ENCODE results near the gene KIF6. TPM values are rescaled to one million over a fixed set of nuclear protein-coding genes. Genes with fewer than 3 reads are reported as not detected.

Gene KIF6
- total RNA-seq, 1 experiment from 2014 or later: not detected

GRCh38 chr6:39366931-39367618 is 358.1 kb downstream of the KIF6 start:
- Histone ChIP-seq H3K9me3 (ENCODE audit: control insufficient read depth, insufficient read depth, low read depth, low read length) (no peaks in the 10 kb centered on the region), H3K27me3 (ENCODE audit: control insufficient read depth, insufficient read depth, low read length) (no peaks in the 10 kb centered on the region; the same call in 1 of the 2 replicates), H3K36me3 (ENCODE audit: control insufficient read depth, insufficient read depth, low read length) (no peaks in the 10 kb centered on the region), H3K4me1 (ENCODE audit: control insufficient read depth, insufficient read depth, low read length) (no peaks in the 10 kb centered on the region), H3K27ac (ENCODE audit: low read length) (no peak overlapping the region), H3K4me3 (ENCODE audit: low read depth in 2 of 2, low read length in 2 of 2) (no peak overlapping the region)
- TF ChIP-seq REST (IDR thresholded peaks at IDR 0.05; ENCODE audit: insufficient read depth in 1 of 2, low read depth in 2 of 2, low read length in 1 of 2) (no peak), POLR2AphosphoS5 (IDR thresholded peaks at IDR 0.05; ENCODE audit: low read depth, low read length) (no peak), SIN3A (IDR thresholded peaks at IDR 0.05; ENCODE audit: borderline replicate concordance, insufficient read depth, low read depth, low read length) (no peak), TCF7L2 (IDR thresholded peaks at IDR 0.05; ENCODE audit: low read depth, low read length) (no peak)
- TF ChIP-seq, protein P1, sequence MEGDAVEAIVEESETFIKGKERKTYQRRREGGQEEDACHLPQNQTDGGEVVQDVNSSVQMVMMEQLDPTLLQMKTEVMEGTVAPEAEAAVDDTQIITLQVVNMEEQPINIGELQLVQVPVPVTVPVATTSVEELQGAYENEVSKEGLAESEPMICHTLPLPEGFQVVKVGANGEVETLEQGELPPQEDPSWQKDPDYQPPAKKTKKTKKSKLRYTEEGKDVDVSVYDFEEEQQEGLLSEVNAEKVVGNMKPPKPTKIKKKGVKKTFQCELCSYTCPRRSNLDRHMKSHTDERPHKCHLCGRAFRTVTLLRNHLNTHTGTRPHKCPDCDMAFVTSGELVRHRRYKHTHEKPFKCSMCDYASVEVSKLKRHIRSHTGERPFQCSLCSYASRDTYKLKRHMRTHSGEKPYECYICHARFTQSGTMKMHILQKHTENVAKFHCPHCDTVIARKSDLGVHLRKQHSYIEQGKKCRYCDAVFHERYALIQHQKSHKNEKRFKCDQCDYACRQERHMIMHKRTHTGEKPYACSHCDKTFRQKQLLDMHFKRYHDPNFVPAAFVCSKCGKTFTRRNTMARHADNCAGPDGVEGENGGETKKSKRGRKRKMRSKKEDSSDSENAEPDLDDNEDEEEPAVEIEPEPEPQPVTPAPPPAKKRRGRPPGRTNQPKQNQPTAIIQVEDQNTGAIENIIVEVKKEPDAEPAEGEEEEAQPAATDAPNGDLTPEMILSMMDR (IDR thresholded peaks at IDR 0.05): no peak
- in situ Hi-C loops (cut with HindIII; ENCODE audit: low pct_unique_long_range_greater_than_20kb, low sequenced_read_pairs): no loop called here
- no TSS peak for BruUV-seq (replicated peaks)
- ChIA-PET POLR2A (no interaction called here), CTCF (no interaction called here)
- intact Hi-C loops (cut with micrococcal nuclease; ENCODE audit: unreplicated experiment): no loop called here
- DNase-seq (ENCODE audit: low read depth, low spot score) (no peak), ATAC-seq (no peak)

GRCh38 chr6:39365281-39366074 is 359.7 kb downstream of the KIF6 start:
- DNase-seq (ENCODE audit: low read depth, low spot score) (no peak), ATAC-seq (no peak)
- Histone ChIP-seq H3K27ac (ENCODE audit: low read length) (no peak overlapping the region), H3K4me3 (ENCODE audit: low read depth in 2 of 2, low read length in 2 of 2) (no peak overlapping the region), H3K4me1 (ENCODE audit: control insufficient read depth, insufficient read depth, low read length) (no peaks in the 10 kb centered on the region), H3K36me3 (ENCODE audit: control insufficient read depth, insufficient read depth, low read length) (no peaks in the 10 kb centered on the region), H3K9me3 (ENCODE audit: control insufficient read depth, insufficient read depth, low read depth, low read length) (no peaks in the 10 kb centered on the region), H3K27me3 (ENCODE audit: control insufficient read depth, insufficient read depth, low read length) (no peaks in the 10 kb centered on the region; the same call in 1 of the 2 replicates)
- BruUV-seq (replicated peaks): no TSS peak
- CTCF ChIA-PET: interaction anchor here (0.5 to 0.8 kb wide), 2 partner anchors 70 to 305 kb away, joined by 3 to 4 read pairs; no protein-coding TSS in a partner anchor
- TF ChIP-seq POLR2AphosphoS5 (IDR thresholded peaks at IDR 0.05; ENCODE audit: low read depth, low read length) (no peak), SIN3A (IDR thresholded peaks at IDR 0.05; ENCODE audit: borderline replicate concordance, insufficient read depth, low read depth, low read length) (no peak), REST (IDR thresholded peaks at IDR 0.05; ENCODE audit: insufficient read depth in 1 of 2, low read depth in 2 of 2, low read length in 1 of 2) (no peak), TCF7L2 (IDR thresholded peaks at IDR 0.05; ENCODE audit: low read depth, low read length) (no peak)
- TF ChIP-seq, protein P1 (IDR thresholded peaks at IDR 0.05): no peak
- POLR2A ChIA-PET: no interaction called here
- in situ Hi-C loops (cut with HindIII; ENCODE audit: low pct_unique_long_range_greater_than_20kb, low sequenced_read_pairs) (no loop called here), intact Hi-C loops (cut with micrococcal nuclease; ENCODE audit: unreplicated experiment) (no loop called here)

All from Panc1 (cell line).